ENCODE measurements around the gene PRR29. TPM values are rescaled to one million over a fixed set of nuclear protein-coding genes. Genes with fewer than 3 reads are reported as not detected.

Gene PRR29
- total and polyA plus RNA-seq, 12 donors = 0.05 to 1.8 (median 0.64) TPM; not detected in 2

DNA sequence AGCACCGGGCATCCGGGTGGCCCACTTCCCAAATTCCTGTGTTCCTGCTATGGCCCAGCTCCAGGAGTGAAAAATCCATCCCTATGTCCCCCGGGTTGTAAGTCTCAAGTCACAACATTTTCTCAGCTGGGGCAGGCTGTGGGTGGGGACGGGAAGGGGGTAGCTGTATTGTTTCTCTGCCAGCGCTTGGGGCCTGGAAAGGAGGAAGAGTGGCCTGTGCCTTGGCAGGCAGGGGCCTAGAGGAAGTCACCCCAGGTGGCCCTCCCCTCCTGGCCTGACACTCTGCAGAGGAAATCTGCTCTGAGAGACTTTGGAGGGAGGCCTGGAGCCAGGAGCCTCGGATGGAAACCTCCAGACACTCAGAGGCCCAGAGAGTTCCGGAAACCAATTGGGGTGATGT is 14.8 kb upstream of the PRR29 start:
- intact Hi-C loops (cut with DNase I) = no loop called here
- Histone ChIP-seq H3K27me3 (no peaks in the 10 kb centered on the region), H3K27ac (peak overlapping the region in 1 of 5 donors; percentile 18), H3K36me3 (replicated peaks in 1 of 2) (no peaks in the 10 kb centered on the region), H3K9me3 (replicated peaks in 1 of 3) (no peaks in the 10 kb centered on the region), H3K4me3 (no peak overlapping the region), H3K4me1 (replicated peaks in 1 of 2) (peaks cover 5 to 23% of the 10 kb centered on the region in 2 donors)
- DNase-seq = peak in 4 of 7 donors; percentile 24 to 65 (median 46)
- 42 to 70% (median 57%) methylated on average over 2 to 7 of the region's 7 CpGs for WGBS, 4 donors
- TF ChIP-seq POLR2A (IDR thresholded peaks at IDR 0.05) = no peak
- TF ChIP-seq, protein P1, sequence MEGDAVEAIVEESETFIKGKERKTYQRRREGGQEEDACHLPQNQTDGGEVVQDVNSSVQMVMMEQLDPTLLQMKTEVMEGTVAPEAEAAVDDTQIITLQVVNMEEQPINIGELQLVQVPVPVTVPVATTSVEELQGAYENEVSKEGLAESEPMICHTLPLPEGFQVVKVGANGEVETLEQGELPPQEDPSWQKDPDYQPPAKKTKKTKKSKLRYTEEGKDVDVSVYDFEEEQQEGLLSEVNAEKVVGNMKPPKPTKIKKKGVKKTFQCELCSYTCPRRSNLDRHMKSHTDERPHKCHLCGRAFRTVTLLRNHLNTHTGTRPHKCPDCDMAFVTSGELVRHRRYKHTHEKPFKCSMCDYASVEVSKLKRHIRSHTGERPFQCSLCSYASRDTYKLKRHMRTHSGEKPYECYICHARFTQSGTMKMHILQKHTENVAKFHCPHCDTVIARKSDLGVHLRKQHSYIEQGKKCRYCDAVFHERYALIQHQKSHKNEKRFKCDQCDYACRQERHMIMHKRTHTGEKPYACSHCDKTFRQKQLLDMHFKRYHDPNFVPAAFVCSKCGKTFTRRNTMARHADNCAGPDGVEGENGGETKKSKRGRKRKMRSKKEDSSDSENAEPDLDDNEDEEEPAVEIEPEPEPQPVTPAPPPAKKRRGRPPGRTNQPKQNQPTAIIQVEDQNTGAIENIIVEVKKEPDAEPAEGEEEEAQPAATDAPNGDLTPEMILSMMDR (IDR thresholded peaks at IDR 0.05) = no peak

DNA sequence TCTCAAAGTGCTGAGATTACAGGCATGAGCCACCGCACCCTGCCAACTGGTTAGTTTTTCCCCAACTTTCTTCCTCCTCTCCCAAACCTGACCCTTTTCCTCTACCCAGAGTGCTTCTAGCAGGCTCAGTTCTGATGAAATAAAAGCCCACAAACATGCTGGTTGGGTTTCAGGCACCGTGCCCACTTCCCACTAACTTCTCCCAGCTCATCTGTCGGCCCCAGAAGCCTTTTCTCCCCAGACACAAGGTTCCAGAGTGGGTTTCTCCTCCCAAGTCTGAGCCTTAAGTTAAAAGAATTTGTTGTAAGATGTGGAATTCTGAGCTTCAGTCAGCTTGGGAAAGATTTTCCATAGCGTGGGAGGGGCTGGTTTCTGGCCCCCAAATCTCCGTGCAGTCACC is 13.9 kb upstream of the PRR29 start:
- intact Hi-C loops (cut with DNase I) = no loop called here
- 68 to 83% (median 74%) methylated on average over 5 of the region's 5 CpGs for WGBS, 4 donors
- no peaks in the 10 kb centered on the region for H3K9me3 ChIP-seq (replicated peaks in 1 of 3)
- H3K27ac ChIP-seq = peak overlapping the region in 2 of 5 donors; percentile 21 to 72
- no peak overlapping the region for H3K4me3 ChIP-seq
- peak in 1 of 7 donors; percentile 22 for DNase-seq
- no peaks in the 10 kb centered on the region for H3K27me3 ChIP-seq
- H3K4me1 ChIP-seq (replicated peaks in 1 of 2) = peaks cover 5 to 23% of the 10 kb centered on the region in 2 donors
- H3K36me3 ChIP-seq (replicated peaks in 1 of 2) = no peaks in the 10 kb centered on the region
- TF ChIP-seq POLR2A (IDR thresholded peaks at IDR 0.05) = no peak
- TF ChIP-seq, protein P1 (IDR thresholded peaks at IDR 0.05) = no peak

DNA sequence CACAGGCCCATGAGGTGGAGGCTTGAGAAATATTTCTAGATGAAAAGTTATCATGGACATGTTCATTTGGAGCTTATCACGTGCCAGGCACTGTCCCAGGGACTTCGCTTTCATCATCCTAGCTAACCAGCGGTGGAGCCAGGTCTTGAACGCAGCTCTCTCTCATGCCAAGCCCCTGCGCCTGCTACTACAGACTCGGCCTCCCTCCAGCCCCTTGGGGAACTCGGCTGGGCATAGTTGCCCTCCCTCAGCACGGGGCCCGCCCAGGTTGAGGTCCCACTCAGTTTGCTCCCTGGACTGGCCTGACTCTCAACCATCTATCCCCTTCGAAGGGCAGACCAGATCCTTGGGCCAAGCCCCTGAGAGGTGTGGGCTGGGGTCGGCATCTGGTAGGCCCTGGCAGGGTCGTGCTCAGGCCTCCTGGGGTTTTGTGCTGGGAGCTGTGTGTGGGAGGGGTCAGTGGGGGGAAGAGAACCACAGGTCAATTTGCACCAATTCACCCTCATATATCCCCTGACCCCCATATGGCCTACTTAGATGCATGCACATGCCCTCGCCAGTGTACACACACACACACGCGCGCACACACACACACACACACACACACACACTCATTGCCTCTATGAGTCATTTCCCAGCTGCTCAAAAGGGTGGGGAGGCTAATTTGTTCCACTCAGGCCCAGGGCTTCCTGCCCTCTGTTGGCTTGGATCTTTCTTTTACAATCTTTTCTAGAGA is 13.3 kb upstream of the PRR29 start:
- H3K9me3 ChIP-seq (replicated peaks in 1 of 3) = no peaks in the 10 kb centered on the region
- peak; percentile 72 to 92 (median 78) for DNase-seq
- peaks cover 5 to 23% of the 10 kb centered on the region in 2 donors for H3K4me1 ChIP-seq (replicated peaks in 1 of 2)
- H3K27ac ChIP-seq = peak overlapping the region in 2 of 5 donors; percentile 59 to 72
- no peak for TF ChIP-seq POLR2A (IDR thresholded peaks at IDR 0.05)
- TF ChIP-seq, protein P1 (IDR thresholded peaks at IDR 0.05) = no peak
- H3K4me3 ChIP-seq = no peak overlapping the region
- no peaks in the 10 kb centered on the region for H3K27me3 ChIP-seq
- H3K36me3 ChIP-seq (replicated peaks in 1 of 2) = no peaks in the 10 kb centered on the region
- intact Hi-C loops (cut with DNase I) = no loop called here
- WGBS, 4 donors = 49 to 75% (median 68%) methylated on average over 7 to 16 of the region's 16 CpGs

DNA sequence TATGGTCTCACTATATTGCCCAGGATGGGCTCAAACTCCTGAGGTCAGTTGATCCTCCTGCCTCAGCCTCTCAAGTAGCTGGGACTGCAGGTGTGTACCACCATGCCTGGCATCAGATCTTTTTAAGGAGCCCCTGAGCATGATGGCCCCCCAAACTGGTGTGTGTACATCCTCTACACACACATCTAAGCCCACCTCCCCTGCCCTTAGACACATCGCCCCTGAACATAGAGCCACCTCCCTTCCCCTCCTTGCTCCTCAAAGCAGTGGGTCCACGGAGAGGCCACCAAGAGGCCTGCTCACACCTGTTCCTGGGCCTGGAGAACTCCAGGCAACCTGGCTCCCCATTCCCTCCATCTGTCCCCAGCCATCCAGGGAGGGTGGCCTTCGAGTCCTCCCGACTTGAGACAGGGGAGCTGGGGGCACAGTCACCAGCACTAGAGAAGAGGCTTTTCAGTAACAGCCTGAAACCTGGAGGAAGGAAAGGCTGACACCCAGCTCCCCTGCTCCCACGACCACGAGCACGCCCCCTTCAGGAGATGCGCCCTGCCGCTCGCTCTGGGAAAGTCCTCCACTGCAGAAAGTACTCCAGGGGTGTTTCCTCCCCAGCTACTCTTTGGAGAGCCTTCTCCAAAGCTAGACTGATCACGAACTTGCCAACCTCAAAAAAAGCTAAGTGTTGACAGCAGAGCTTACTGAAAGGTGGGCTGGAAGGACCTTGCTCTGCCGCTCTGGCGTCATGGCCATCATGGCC is 12.6 kb upstream of the PRR29 start:
- Histone ChIP-seq H3K27me3 (no peaks in the 10 kb centered on the region), H3K27ac (peak overlapping the region in 2 of 5 donors; percentile 59 to 62), H3K36me3 (replicated peaks in 1 of 2) (no peaks in the 10 kb centered on the region), H3K9me3 (replicated peaks in 1 of 3) (no peaks in the 10 kb centered on the region), H3K4me3 (no peak overlapping the region), H3K4me1 (replicated peaks in 1 of 2) (peaks cover 5 to 23% of the 10 kb centered on the region in 2 donors)
- DNase-seq = peak in 1 of 7 donors; percentile 17
- TF ChIP-seq, protein P1 (IDR thresholded peaks at IDR 0.05) = no peak
- TF ChIP-seq POLR2A (IDR thresholded peaks at IDR 0.05) = no peak
- WGBS, 4 donors = 79 to 88% (median 83%) methylated on average over 9 to 13 of the region's 13 CpGs
- intact Hi-C loops (cut with DNase I) = no loop called here

All from adrenal gland (tissue), 12 donors.